GM19397 (cell line): ENCODE results near the gene PPP2R2B.
A peak's percentile ranks its signal among the peaks of the same experiment; 100 is the strongest.
"Not testable (repeated sequence)": the region's sequence is repeated elsewhere in the genome, so short reads cannot be mapped to it uniquely, and the experiment has no call there.

ENCODE experiments used
- ATAC-seq: cut with Tn5 transposase; IDR thresholded peaks from one replicate; pipeline ENCODE4 v1.9.1; 2021; ENCODE audit warnings: mild to moderate bottlenecking, moderate library complexity; ENCODE audit not compliant: unreplicated experiment

PPP2R2B gene

DNA sequence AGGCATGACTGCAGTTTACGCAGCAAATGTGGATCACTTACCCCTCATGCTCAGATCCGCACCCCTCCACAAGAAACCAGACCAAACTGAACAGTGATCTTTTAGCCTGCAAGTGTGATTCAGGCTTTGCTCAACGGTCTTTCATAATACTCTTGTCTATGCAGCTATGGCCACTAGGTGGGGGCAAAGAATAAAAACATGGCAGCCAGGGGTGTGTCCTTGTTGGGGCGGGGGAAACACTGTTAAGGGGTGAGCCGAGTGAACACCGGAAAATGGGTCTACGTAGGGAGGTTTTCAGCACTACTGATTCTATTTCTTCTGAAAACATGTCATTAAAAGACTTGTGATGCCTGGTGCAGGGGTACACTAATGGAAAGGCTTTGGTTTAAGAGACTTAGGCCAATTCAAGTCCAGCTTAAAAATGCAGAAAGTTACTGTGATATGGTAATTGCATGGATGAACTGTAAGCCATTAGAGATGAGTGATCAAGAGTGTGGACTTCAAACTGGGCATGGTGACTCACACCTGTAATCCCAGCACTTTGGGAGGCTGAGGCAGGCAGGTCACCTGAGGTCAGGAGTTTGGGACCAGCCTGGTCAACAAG lies 312.7 kb downstream of the PPP2R2B start:
- ATAC-seq = peak; percentile 69

DNA sequence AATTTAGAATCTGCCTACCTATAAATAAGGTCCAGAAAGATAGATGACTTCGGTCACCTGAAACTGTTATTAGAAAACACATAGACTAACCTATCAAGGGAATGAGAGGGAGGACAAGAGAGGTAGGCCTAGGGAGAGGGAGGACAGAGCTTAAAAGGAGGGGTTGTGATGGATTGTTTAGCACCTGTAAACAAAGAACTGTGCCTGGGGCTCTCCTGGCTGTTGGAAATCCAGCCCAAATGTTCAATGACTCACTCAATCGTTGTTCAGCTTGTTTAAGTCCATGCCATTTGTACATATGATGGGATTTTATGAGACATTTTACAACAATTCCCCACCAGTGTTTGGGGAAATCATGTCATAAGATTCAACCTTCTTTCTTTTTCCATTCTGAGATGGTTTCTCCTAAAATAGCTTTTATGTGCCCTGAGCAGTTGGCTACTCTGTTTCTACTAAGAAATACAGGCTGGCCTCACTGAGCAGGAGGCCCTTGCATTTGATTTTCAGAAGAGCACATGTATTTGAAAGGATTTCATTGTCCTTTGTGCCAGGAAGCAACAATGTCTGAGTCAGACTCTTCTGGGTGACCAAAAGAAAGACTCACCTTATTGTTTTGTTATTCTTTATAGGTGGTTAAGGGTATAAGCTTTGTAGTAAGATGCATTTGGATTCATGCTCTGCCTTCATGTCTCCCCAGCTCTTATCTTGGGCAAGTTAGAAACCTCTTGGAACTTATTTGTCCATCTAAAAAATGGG lies 314.4 kb downstream of the PPP2R2B start:
- ATAC-seq = no peak

DNA sequence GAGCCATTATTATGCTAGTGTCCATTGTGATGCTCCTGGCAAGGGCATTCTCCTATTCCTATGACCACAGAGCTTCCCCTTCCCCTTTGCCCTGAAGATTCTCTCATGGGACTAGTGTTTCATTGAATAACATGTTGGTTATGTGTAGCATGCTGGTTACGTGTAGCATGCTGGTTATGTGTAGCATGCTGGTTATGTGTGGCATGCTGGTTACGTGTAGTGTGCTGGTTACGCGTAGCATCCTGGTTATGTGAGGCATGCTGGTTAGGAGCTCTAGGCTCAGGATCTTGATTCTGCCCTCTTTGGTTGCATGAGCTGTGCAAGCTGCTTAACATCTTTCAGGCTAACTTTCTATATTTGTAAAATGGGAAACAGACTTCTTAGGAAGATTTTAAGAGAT lies 316.1 kb downstream of the PPP2R2B start:
- ATAC-seq = no peak

DNA sequence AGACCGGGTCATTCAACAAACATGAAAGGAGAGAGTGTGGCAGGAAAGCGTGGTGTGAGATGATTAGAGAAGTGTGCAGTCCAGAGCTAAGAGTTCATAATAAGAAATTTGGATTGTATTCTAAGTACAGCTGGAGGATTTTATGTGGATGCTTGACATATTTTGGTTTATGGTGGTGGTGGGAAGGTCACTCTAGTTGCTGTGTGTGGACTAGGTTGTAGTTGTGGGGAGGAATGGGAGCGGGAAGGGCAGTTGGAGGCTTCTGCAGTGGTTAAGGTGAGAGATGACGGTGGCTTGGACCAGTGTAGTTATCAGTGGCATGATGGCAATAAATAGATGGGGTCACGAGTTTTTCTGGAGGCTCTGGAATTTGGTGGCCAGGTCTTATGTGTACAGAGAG lies 316.8 kb downstream of the PPP2R2B start:
- ATAC-seq = no peak

DNA sequence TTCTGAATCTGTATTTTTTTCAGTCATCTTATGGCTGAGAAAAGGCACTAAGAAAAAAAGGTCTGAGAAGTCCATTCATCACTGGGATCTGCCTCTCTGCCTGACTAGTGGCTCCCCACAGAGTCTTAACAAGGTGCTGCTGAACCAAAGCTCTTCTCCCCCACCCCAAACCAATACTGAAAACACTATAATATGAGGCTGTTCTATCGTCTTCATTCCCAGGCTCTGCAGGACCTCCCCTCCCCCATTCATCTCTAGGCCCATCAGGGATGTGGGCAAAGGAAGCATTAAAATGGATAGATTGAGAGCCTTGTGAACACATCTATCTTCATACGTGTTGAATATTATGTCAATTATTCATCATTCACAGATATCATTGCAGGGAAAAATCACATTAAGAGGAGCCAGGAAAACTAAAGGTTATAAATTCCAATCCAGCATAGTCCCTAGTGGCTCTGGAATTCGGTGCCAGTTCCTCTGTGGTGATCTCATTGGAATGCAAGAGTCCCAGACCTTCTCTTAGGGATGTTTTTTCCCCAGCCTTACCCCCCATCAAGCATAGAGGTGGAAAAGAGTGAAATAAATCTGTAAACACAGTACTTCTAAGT lies 318.2 kb downstream of the PPP2R2B start:
- ATAC-seq = no peak

DNA sequence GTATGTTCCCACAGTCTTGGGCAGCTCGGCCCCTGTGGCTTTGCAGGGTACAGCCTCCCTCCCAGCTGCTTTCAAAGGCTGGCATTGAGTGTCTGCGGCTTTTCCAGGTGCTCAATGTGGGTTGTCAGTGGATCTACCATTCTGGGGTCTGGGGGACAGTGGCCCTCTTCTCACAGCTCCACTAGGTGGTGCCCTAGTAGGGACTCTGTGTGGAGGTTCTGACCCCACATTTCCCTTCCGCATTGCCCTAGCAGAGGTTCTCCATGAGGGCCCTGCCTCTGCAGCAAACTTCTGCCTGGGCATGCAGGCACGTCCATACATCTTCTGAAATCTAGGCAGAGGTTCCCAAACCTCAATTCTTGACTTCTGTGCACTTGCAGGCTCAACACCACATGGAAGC lies 321.7 kb downstream of the PPP2R2B start:
- not testable (repeated sequence) for ATAC-seq

DNA sequence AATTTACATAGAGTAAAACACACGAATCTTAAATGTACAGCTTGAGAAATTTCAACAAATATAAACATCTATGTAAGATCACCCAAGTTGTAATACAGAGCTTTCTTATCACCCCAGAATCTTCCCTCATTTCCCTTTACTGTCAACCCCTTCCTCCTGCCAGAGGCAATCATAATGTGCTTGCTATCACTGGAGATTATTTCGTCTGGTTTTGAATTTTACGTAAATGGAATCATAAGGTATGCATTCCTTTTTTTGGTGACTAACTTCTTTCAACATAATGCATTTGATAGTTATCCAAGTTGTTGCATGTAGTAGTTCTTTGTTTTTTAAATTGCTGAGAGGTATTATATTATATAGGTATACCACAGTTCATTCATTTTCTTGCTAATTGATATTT lies 325.1 kb downstream of the PPP2R2B start:
- ATAC-seq = no peak

DNA sequence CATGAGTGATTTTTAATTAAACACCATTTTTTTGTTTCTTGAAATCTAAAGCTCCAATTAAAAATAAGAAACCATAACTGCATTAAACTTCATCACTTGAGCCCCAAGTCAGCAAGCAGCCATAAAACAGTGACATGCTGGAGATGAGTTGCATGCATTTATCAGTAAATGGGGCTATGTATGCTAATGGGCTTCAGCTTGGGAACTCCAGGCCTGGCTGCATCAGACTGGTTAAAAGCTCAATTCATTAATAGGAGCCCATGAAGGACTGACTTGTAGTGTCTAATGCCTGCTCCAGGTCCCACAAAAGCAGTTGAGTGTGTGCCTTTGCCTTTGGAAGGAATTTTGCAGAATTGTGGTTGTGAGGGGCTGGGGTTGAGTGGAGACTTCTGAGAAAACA lies 328.9 kb downstream of the PPP2R2B start:
- no peak for ATAC-seq

DNA sequence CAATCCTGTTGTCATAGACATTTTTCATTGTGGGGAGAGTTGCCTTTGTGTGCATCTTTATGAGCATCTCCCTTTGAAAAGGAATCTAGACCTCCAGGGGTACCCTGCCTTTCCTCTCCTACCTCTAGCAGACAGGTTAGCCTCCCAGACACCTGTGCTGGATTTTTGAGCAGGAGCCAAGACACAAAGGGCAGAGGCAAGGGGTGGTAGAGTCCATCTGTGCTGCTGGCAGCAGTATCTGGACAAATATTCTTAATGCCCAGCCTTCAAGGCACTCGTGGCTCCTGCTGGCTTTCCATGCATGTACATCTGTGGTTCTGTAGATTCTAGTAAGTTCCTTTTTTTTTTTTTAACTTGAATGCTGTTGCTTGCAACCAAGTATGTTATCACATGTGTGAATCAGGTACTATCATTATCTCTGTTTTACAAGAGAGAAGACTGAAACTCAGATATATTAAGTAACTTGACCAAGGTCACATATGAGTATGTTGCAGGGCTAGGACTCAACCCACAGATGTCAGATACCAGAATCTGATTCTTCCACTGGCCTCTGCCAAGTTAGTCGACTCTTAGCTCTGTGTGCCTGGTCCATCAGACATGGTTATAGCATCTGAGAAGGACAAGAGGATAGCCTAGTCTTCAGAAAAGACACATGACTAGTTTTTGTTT lies 329.6 kb downstream of the PPP2R2B start:
- ATAC-seq = no peak

DNA sequence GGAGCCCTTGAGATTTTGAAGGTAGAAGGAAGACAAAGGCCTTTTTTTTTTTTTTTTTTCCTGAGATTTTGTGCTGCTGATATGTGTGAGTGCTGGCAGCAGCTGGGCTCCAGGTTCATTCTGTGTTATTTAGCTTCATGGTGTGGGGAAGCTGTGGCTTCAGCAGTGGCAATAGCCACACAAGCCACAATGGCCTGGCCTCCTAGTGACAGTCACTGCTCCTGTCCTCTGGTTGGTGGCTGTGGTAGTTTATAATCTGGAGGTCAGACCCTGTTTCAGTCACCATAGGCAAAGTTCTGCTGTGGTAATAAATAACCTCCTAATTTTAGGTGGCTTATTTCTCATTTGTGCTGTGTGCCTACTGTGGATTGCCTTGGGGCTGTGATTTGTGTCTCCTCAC lies 334.3 kb downstream of the PPP2R2B start:
- no peak for ATAC-seq

DNA sequence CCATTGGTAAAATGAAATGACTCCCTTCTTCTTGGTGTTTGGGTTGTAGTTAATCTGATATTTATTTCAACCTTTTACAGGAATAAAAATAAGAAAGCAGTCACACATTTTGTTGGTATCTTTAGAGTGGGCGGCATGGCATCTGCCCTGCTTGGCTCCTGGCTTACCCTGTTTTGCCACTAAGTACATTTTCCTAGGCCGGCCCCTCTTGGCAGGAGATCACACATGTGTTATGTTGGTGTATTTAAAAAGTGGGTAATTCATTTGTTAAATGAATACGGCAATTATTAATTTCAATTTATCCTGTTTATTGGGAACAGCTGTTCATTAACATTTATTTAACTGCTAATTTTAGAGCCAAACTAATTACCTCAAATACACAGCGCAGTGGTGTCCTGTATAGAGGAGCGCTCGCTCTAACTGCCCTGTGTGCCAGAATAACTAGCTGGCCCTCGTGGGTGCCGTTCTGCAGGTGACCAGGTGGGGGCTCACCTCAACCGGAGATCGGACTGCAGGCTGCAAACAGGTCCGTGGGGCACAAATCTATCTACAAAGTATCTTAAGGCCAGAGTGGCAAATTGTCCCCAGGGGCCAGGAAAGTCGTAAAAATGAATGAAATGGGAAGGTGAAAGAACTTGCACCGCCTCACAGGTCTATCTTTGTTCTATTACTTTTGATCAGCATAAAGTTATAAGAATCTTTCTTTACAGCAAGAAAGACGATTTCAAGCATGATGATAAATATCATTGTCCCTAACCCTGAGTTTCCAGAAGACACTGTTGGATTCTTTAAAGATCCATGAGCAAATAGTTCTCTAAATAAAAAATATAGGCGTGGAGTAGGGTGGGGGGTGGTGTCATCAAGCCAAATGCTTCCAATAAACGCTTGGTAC lies 336.4 kb downstream of the PPP2R2B start:
- peak; percentile 97 for ATAC-seq

DNA sequence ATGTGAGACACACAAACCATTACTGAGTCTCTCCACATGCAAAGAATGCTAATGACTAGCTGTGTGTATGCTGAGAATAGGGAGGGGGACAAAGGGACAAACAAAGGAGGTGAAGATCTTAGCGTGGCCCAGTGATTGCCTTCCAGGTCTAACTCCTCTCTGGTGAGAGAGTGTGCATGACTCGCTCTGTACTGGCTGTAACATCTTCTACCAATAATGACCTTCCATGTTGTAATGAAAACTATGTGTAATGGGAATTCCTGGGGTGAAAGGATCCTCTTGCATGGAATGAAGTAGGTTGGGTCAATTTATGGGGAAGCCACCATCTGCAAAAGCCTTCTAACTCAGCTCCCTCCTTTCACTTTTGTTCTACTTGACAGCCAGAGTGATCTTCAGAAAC lies 338.1 kb downstream of the PPP2R2B start:
- no peak for ATAC-seq

DNA sequence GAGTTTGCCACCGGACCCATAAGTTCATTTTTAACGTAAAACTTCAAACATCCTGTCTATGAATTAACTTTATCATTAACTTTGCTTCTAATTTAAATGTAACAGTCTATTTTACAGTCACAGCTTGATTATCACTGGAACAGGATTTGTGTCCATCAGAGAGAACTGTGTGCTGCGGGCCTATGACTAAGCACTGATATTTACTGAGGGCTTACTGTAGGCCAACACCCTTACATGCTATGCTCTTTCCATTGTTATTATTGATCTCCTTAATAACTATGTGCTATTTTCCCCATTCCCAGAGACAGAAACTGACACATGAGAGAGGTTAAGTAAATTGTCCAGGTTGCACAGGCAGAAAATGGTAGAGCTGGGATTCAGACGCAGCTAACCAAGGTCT lies 338.6 kb downstream of the PPP2R2B start:
- no peak for ATAC-seq

DNA sequence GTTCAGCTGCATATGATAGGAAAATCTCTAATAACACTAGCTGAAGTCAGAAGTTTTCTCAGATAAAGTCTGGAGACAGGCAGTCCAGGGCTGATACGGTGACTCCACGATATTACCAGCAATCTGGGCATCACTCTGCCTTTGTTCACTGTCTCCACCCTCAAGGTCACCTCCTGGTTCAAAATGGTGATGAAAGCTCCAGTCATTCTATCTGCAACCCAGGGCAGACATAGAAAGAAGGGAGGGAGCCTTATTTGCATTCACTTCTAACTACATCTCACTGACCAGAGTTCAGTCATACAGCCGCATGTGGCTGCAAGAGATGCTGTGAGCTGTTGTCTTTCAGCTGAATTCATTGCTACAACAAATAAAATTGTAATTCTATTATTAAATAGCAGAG lies 340.1 kb downstream of the PPP2R2B start:
- no peak for ATAC-seq

DNA sequence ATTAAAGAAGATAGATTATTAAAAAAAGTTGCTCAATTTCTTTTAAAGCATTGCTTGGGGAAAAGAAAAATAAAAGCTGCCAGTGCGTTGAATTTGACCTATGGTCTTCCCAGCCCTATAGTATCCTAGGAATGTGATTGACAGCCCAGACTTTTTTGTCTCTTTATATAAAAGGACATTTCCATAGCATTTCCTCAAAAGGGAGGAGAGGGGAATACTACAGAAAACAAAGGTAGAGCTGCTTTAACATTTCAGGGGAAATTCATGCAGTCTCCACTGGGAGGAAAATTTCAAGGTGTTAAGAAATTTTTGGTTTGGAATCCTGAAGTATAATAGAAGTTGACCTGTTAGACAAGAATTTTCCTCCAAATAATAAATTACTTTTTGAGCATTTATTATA lies 344.7 kb downstream of the PPP2R2B start:
- ATAC-seq = no peak

DNA sequence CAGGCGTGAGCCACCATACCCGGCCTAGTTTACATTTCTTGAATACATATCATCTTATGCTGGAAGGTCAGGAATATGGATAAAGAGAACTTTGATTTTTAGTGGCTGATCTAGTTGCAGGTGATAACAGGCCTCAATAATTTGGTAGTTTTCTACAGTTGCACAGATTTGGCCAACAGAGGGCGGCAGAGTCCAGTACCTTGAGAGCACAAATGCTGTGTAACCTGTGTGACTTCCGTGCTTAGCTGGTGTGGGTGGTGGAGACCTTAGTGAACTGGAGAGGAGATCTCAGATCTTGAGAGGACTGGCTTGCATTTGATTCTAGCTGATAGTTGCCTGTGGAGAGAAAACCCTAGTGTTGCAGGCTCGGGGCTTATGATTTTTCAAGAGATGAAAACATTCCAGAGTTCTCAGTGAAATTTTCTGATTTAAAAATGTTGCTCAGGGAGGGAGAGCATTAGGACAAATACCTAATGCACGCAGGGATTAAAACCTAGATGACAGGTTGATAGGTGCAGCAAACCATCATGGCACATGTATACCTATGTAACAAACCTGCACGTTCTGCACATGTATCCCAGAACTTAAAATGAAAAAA lies 345.2 kb downstream of the PPP2R2B start:
- peak; percentile 94 for ATAC-seq
